A673 (cell line): ENCODE results near the gene DIS3L. TPM values are rescaled to one million over a fixed set of nuclear protein-coding genes. Genes with fewer than 3 reads are reported as not detected.

ENCODE experiments used
- BruUV-seq: library from RNA; stranded (reverse); fragments of 400-500 nt; replicated peaks from 2 replicates; lab custom pipeline; 2021; lab: Mats Ljungman, UMichigan
- CTCF ChIA-PET: fragments of 300-600 bp; sonication (Branson Sonifier 250); formaldehyde crosslinking; loops from one replicate; lab custom pipeline; 2022; ENCODE audit warnings: antibody characterized with exemption; lab: Charles Lee
- POLR2A ChIA-PET: fragments of 300-600 bp; sonication (Branson Sonifier 250); formaldehyde crosslinking; loops from one replicate; lab custom pipeline; 2022; ENCODE audit warnings: antibody characterized with exemption; ENCODE audit not compliant: low non-redundant PET; lab: Charles Lee
- DNase-seq: peaks from one replicate; pipeline ENCODE4 v3.0.0-alpha.2; 2015; ENCODE audit warnings: low spot score
- H3K27ac ChIP-seq: fragments of 200-600 bp; sonication (generic); 2 replicates; pipeline ENCODE4 v1.5.1; 2016; ENCODE audit warnings: mixed run types, low read depth, mild to moderate bottlenecking, mixed read lengths, antibody characterized with exemption, low read length; ENCODE audit not compliant: poor library complexity, severe bottlenecking
- H3K27me3 ChIP-seq: fragments of 200-600 bp; sonication (generic); replicated peaks from 2 replicates; pipeline ENCODE4 v1.6.1; 2017; ENCODE audit warnings: mixed run types, low read depth, mild to moderate bottlenecking, mixed read lengths, antibody characterized with exemption, low read length; ENCODE audit not compliant: insufficient read depth, poor library complexity
- H3K36me3 ChIP-seq: fragments of 200-600 bp; sonication (generic); 2 replicates; pipeline ENCODE4 v1.6.1; 2016; ENCODE audit warnings: mixed run types, mild to moderate bottlenecking, mixed read lengths, antibody characterized with exemption, low read length; ENCODE audit not compliant: insufficient read depth, poor library complexity, severe bottlenecking
- H3K4me1 ChIP-seq: fragments of 200-600 bp; sonication (generic); 2 replicates; pipeline ENCODE4 v1.6.1; 2017; ENCODE audit warnings: mixed run types, mild to moderate bottlenecking, mixed read lengths, antibody characterized with exemption, low read length; ENCODE audit not compliant: insufficient read depth, poor library complexity, severe bottlenecking
- H3K4me3 ChIP-seq: fragments of 200-600 bp; sonication (generic); 2 replicates; pipeline ENCODE4 v1.5.1; 2016; ENCODE audit warnings: low read depth, mixed run types, mild to moderate bottlenecking, mixed read lengths, low read length; ENCODE audit not compliant: poor library complexity, severe bottlenecking
- H3K9me3 ChIP-seq: fragments of 200-600 bp; sonication (generic); 2 replicates; pipeline ENCODE4 v1.6.1; 2016; ENCODE audit warnings: mixed run types, low read depth, mild to moderate bottlenecking, mixed read lengths, antibody characterized with exemption, low read length; ENCODE audit not compliant: poor library complexity, severe bottlenecking
- CTCF ChIP-seq: fragments of 300-800, 200-600 bp; sonication (generic); conservative IDR thresholded peaks from 2 replicates; pipeline ENCODE4 v1.5.1; 2017; ENCODE audit warnings: low read depth, mild to moderate bottlenecking, antibody characterized with exemption, low read length, moderate library complexity, mixed read lengths
- EZH2 ChIP-seq: fragments of 200-600 bp; sonication (generic); IDR thresholded peaks from 2 replicates; pipeline ENCODE4 v1.6.1; 2017; ENCODE audit warnings: borderline replicate concordance, low read depth, mild to moderate bottlenecking, mixed read lengths, antibody characterized with exemption, low read length; ENCODE audit not compliant: poor library complexity, severe bottlenecking
- intact Hi-C: fragments of 100-400 bp; cut with micrococcal nuclease; formaldehyde crosslinking; loops from one replicate; pipeline ENCODE4 v1.10.0; 2022; ENCODE audit not compliant: unreplicated experiment
- total RNA-seq: library from RNA; stranded (reverse); gene quantifications from 2 replicates; pipeline ENCODE4 v1.2.3, GENCODE V29; 2021

Gene DIS3L
- total RNA-seq, 1 experiment from 2014 or later = 10.7 TPM

- Histone ChIP-seq H3K27ac (no peak overlapping the region), H3K36me3 (no peaks in the 10 kb centered on the region), H3K4me3 (no peak overlapping the region), H3K9me3 (no peaks in the 10 kb centered on the region), H3K27me3 (no peaks in the 10 kb centered on the region), H3K4me1 (no peaks in the 10 kb centered on the region)
- BruUV-seq = no TSS peak
- POLR2A ChIA-PET = no interaction called here
- no peak for DNase-seq
- CTCF ChIA-PET = interaction anchor here (1.0 kb wide), 1 partner anchor 93 kb away, joined by 3 read pairs; no protein-coding TSS in a partner anchor
- TF ChIP-seq EZH2 (no peak), CTCF (no peak)
- intact Hi-C loops = no loop called here
Observed at GRCh38 chr15:66306381-66306780, 13.0 kb downstream of the DIS3L start.

GRCh38 chr15:66308531-66308930 is 15.2 kb downstream of the DIS3L start:
- no peaks in the 10 kb centered on the region for H3K27me3 ChIP-seq
- DNase-seq = no peak
- no peaks in the 10 kb centered on the region for H3K36me3 ChIP-seq
- BruUV-seq = no TSS peak
- no peak overlapping the region for H3K4me3 ChIP-seq
- no peaks in the 10 kb centered on the region for H3K4me1 ChIP-seq
- H3K9me3 ChIP-seq = no peaks in the 10 kb centered on the region
- intact Hi-C loops = no loop called here
- ChIA-PET CTCF (no interaction called here), POLR2A (no interaction called here)
- H3K27ac ChIP-seq = no peak overlapping the region
- no peak for TF ChIP-seq EZH2
- no peak for TF ChIP-seq CTCF

GRCh38 chr15:66309828-66310227 is 16.5 kb downstream of the DIS3L start:
- no peak overlapping the region for H3K4me3 ChIP-seq
- CTCF ChIA-PET = no interaction called here
- H3K27ac ChIP-seq = no peak overlapping the region
- no peaks in the 10 kb centered on the region for H3K36me3 ChIP-seq
- POLR2A ChIA-PET = no interaction called here
- no TSS peak for BruUV-seq
- no peak for DNase-seq
- no peaks in the 10 kb centered on the region for H3K4me1 ChIP-seq
- H3K9me3 ChIP-seq = no peaks in the 10 kb centered on the region
- TF ChIP-seq CTCF = no peak
- TF ChIP-seq EZH2 = no peak
- intact Hi-C loops = no loop called here
- no peaks in the 10 kb centered on the region for H3K27me3 ChIP-seq
